HCT116 (cell line): ENCODE data around the gene XPC.

Experiments
- CEBPB ChIP-seq: IDR thresholded peaks from 2 replicates; pipeline ENCODE4 v1.6.1; 2012; ENCODE audit warnings: low read depth
- CTCF ChIP-seq, 3 experiments: fragments of 200-600 bp in 1 of 3; sonication (generic) in 1 of 3; IDR thresholded peaks in 2 of 3; conservative IDR thresholded peaks in 1 of 3; 2 replicates each; pipeline ENCODE4 v1.5.1; 2012 to 2017; ENCODE audit warnings: low read depth in 2 of 3, low read length in 2 of 3, antibody characterized with exemption in 1 of 3, borderline replicate concordance in 1 of 3, control low read depth in 1 of 3, mild to moderate bottlenecking in 1 of 3, mixed read lengths in 1 of 3, mixed run types in 1 of 3, moderate library complexity in 1 of 3; ENCODE audit not compliant: insufficient read depth in 1 of 3
- EZH2 ChIP-seq: fragments of 200-600 bp; sonication (generic); IDR thresholded peaks from 2 replicates; pipeline ENCODE4 v1.6.1; 2017; ENCODE audit warnings: antibody characterized with exemption, mixed run types
- EZH2phosphoT487 ChIP-seq: fragments of 200-600 bp; IDR thresholded peaks from 2 replicates; pipeline ENCODE4 v1.6.1; 2018; ENCODE audit warnings: antibody characterized with exemption, borderline replicate concordance
- JUND ChIP-seq: IDR thresholded peaks from 2 replicates; pipeline ENCODE4 v1.6.1; 2012
- POLR2A ChIP-seq: IDR thresholded peaks from 2 replicates; pipeline ENCODE4 v1.7.0; 2011; ENCODE audit warnings: borderline replicate concordance; ENCODE audit not compliant: insufficient read depth, insufficient read length; ENCODE audit errors: extremely low read depth
- POLR2AphosphoS5 ChIP-seq: IDR thresholded peaks from 2 replicates; pipeline ENCODE4 v1.6.1; 2011; ENCODE audit warnings: mild to moderate bottlenecking, low read depth, low read length, moderate library complexity
- RAD21 ChIP-seq: IDR thresholded peaks from 2 replicates; pipeline ENCODE4 v1.6.1; 2012; ENCODE audit warnings: low read depth, mild to moderate bottlenecking
- REST ChIP-seq: IDR thresholded peaks from 2 replicates; pipeline ENCODE4 v1.6.1; 2012; ENCODE audit warnings: low read depth
- SIN3A ChIP-seq: IDR thresholded peaks from 2 replicates; pipeline ENCODE4 v1.6.1; 2012; ENCODE audit warnings: low read depth
- SP1 ChIP-seq: IDR thresholded peaks from 2 replicates; pipeline ENCODE4 v1.6.1; 2012; ENCODE audit warnings: low read depth
- ZFX ChIP-seq: fragments of 450-650 bp; IDR thresholded peaks from 2 replicates; pipeline ENCODE4 v1.6.1; 2017
- ZNF274 ChIP-seq: fragments of 200-500 bp; sonication (Bioruptor generic); IDR thresholded peaks from 2 replicates; pipeline ENCODE4 v1.6.1; 2014; ENCODE audit warnings: mild to moderate bottlenecking, low read depth, low read length, inconsistent platforms

- TF ChIP-seq ZFX, result no peak
- TF ChIP-seq EZH2, result no peak
- TF ChIP-seq CTCF (IDR thresholded peaks at IDR 0.05 in 2 of 3, conservative IDR thresholded peaks at IDR 0.05 in 1 of 3; ENCODE audit: borderline replicate concordance in 1 of 3, insufficient read depth in 1 of 3, low read depth in 2 of 3, low read length in 2 of 3), result no peak
- TF ChIP-seq JUND, result no peak
- TF ChIP-seq POLR2A, result no peak
- no peak for TF ChIP-seq RAD21
- no peak for TF ChIP-seq SP1
- no peak for TF ChIP-seq EZH2phosphoT487
- TF ChIP-seq POLR2AphosphoS5, result no peak
- TF ChIP-seq ZNF274, result no peak
- no peak for TF ChIP-seq REST
- TF ChIP-seq SIN3A, result no peak
- no peak for TF ChIP-seq CEBPB
Measured at GRCh38 chr3:14225421-14225820, 47.0 kb upstream of the XPC start.
